GM10248 (cell line): Measurements from ENCODE around the gene EPS8L1.

Experiments used
- CTCF ChIA-PET: fragments of 300-600 bp; sonication (Branson Sonifier 250); formaldehyde crosslinking; extraction: SDS; loops from one replicate; lab custom pipeline; 2021; ENCODE audit warnings: antibody characterized with exemption; lab: Yijun Ruan, JAX
- POLR2A ChIA-PET: fragments of 350-650 bp; sonication (Branson Sonifier 250); formaldehyde crosslinking; extraction: SDS; loops from one replicate; lab custom pipeline; 2020; ENCODE audit warnings: antibody characterized with exemption; lab: Yijun Ruan, JAX
- DNase-seq: peaks from one replicate; pipeline ENCODE4 v3.0.0; 2012; ENCODE audit errors: extremely low spot score
- CTCF ChIP-seq: IDR thresholded peaks from 2 replicates; pipeline ENCODE4 v1.5.1; 2012; ENCODE audit warnings: mild to moderate bottlenecking, low read depth; ENCODE audit errors: extremely low read depth, missing control alignments, control extremely low read depth

Gene EPS8L1

GRCh38 chr19:55109527-55110291, 34.0 kb downstream of the EPS8L1 start:
- TF ChIP-seq CTCF, result no peak
- ChIA-PET POLR2A (no interaction called here), CTCF (no interaction called here)
- DNase-seq, result no peak

- ChIA-PET CTCF (interaction anchor here (1.5 kb wide), 1 partner anchor 22 kb away, joined by 10 read pairs; no protein-coding TSS in a partner anchor), POLR2A (interaction anchor here (0.6 kb wide), 1 partner anchor 93 kb away, joined by 6 read pairs; no protein-coding TSS in a partner anchor)
- DNase-seq, result no peak
- TF ChIP-seq CTCF, result no peak
These were observed 35.7 kb downstream of the EPS8L1 start for GRCh38 chr19:55111238-55111831.

- ChIA-PET POLR2A (no interaction called here), CTCF (interaction anchor here (1.5 kb wide), 2 partner anchors 21 to 23 kb away, joined by 4 to 10 read pairs; no protein-coding TSS in a partner anchor)
- no peak for TF ChIP-seq CTCF
- no peak for DNase-seq
These were observed 36.6 kb downstream of the EPS8L1 start for GRCh38 chr19:55112246-55112776.

GRCh38 chr19:55112777-55113569, 37.3 kb downstream of the EPS8L1 start:
- TF ChIP-seq CTCF, result peak; percentile 20
- CTCF ChIA-PET, result interaction anchor here (1.5 kb wide), 1 partner anchor 20 kb away, joined by 4 read pairs; no protein-coding TSS in a partner anchor

GRCh38 chr19:55113570-55114039, 37.9 kb downstream of the EPS8L1 start:
- DNase-seq, result no peak
- TF ChIP-seq CTCF, result no peak
- CTCF ChIA-PET, result interaction anchor here (1.5 kb wide), 1 partner anchor 20 kb away, joined by 4 read pairs; no protein-coding TSS in a partner anchor
- POLR2A ChIA-PET, result interaction anchor here (0.9 kb wide), 1 partner anchor 29 kb away, joined by 3 read pairs; no protein-coding TSS in a partner anchor

More at GRCh38 chr19:55112777-55113569, 37.3 kb downstream of the EPS8L1 start:
- POLR2A ChIA-PET, result interaction anchor here (0.9 kb wide), 1 partner anchor 28 kb away, joined by 3 read pairs; no protein-coding TSS in a partner anchor
- DNase-seq, result no peak
